HL-60 (cell line): ENCODE measurements around the gene MTO1.

Source experiments
- DNase-seq, 2 experiments: peaks; one replicate each; pipeline ENCODE4 v3.0.0-alpha.2; 2010 to 2020; ENCODE audit warnings: low read depth in 1 of 2, low spot score in 1 of 2
- H3K27ac ChIP-seq: fragments of 250-450 bp; sonication (Bioruptor Pico); replicated peaks from 2 replicates; pipeline ENCODE4 v1.5.1; 2020; ENCODE audit warnings: mild to moderate bottlenecking, moderate library complexity
- H3K27me3 ChIP-seq: fragments of 250-450 bp; sonication (Bioruptor Pico); 2 replicates; pipeline ENCODE4 v1.5.1; 2021; ENCODE audit warnings: mild to moderate bottlenecking, moderate library complexity; ENCODE audit not compliant: insufficient read depth, poor library complexity, severe bottlenecking
- H3K4me3 ChIP-seq: replicated peaks from 2 replicates; pipeline ENCODE4 v1.5.1; 2011; ENCODE audit warnings: mild to moderate bottlenecking, control low read depth, low read length; ENCODE audit not compliant: insufficient read depth
- GABPA ChIP-seq: IDR thresholded peaks from 2 replicates; pipeline ENCODE4 v1.6.1; 2012; ENCODE audit warnings: low read depth
- POLR2AphosphoS5 ChIP-seq: IDR thresholded peaks from 2 replicates; pipeline ENCODE4 v1.6.1; 2012; ENCODE audit warnings: low read depth
- SPI1 ChIP-seq: IDR thresholded peaks from 2 replicates; pipeline ENCODE4 v1.6.1; 2012; ENCODE audit warnings: low read depth, mild to moderate bottlenecking, borderline replicate concordance
- TF ChIP-seq, protein P1 (sequence below): IDR thresholded peaks from one replicate; pipeline ENCODE4 v1.5.1; 2011; ENCODE audit warnings: low read length, control low read depth, inconsistent platforms; ENCODE audit not compliant: insufficient read depth
- TF ChIP-seq, protein P2 (sequence below): IDR thresholded peaks from 2 replicates; pipeline ENCODE4 v1.6.1; 2012; ENCODE audit warnings: low read depth; ENCODE audit not compliant: insufficient replicate concordance

MTO1 gene

DNA sequence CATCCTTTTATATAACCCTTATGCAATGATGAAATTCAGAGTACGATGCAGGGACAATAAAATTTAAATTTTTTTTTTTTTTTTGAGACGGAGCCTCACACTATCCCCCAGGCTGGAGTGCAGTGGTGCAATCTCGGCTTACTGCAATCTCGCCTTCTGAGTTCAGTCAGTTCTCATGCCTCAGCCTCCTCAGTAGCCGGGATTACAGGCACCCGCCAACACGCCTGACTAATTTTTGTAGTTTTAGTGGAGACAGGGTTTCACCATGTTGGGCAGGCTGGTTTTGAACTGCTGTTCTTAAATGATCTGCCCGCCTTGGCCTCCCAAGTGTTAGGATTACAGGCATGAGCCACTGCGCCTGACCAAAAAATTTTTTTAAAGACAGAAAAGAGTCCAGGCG lies 15.2 kb downstream of the MTO1 start:
- no peak for TF ChIP-seq POLR2AphosphoS5
- TF ChIP-seq, protein P1, sequence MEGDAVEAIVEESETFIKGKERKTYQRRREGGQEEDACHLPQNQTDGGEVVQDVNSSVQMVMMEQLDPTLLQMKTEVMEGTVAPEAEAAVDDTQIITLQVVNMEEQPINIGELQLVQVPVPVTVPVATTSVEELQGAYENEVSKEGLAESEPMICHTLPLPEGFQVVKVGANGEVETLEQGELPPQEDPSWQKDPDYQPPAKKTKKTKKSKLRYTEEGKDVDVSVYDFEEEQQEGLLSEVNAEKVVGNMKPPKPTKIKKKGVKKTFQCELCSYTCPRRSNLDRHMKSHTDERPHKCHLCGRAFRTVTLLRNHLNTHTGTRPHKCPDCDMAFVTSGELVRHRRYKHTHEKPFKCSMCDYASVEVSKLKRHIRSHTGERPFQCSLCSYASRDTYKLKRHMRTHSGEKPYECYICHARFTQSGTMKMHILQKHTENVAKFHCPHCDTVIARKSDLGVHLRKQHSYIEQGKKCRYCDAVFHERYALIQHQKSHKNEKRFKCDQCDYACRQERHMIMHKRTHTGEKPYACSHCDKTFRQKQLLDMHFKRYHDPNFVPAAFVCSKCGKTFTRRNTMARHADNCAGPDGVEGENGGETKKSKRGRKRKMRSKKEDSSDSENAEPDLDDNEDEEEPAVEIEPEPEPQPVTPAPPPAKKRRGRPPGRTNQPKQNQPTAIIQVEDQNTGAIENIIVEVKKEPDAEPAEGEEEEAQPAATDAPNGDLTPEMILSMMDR, result no peak
- TF ChIP-seq GABPA, result no peak
- TF ChIP-seq, protein P2, sequence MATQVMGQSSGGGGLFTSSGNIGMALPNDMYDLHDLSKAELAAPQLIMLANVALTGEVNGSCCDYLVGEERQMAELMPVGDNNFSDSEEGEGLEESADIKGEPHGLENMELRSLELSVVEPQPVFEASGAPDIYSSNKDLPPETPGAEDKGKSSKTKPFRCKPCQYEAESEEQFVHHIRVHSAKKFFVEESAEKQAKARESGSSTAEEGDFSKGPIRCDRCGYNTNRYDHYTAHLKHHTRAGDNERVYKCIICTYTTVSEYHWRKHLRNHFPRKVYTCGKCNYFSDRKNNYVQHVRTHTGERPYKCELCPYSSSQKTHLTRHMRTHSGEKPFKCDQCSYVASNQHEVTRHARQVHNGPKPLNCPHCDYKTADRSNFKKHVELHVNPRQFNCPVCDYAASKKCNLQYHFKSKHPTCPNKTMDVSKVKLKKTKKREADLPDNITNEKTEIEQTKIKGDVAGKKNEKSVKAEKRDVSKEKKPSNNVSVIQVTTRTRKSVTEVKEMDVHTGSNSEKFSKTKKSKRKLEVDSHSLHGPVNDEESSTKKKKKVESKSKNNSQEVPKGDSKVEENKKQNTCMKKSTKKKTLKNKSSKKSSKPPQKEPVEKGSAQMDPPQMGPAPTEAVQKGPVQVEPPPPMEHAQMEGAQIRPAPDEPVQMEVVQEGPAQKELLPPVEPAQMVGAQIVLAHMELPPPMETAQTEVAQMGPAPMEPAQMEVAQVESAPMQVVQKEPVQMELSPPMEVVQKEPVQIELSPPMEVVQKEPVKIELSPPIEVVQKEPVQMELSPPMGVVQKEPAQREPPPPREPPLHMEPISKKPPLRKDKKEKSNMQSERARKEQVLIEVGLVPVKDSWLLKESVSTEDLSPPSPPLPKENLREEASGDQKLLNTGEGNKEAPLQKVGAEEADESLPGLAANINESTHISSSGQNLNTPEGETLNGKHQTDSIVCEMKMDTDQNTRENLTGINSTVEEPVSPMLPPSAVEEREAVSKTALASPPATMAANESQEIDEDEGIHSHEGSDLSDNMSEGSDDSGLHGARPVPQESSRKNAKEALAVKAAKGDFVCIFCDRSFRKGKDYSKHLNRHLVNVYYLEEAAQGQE, result no peak
- no peak for TF ChIP-seq SPI1
- Histone ChIP-seq H3K27me3 (no peaks in the 10 kb centered on the region), H3K4me3 (no peak overlapping the region)

DNA sequence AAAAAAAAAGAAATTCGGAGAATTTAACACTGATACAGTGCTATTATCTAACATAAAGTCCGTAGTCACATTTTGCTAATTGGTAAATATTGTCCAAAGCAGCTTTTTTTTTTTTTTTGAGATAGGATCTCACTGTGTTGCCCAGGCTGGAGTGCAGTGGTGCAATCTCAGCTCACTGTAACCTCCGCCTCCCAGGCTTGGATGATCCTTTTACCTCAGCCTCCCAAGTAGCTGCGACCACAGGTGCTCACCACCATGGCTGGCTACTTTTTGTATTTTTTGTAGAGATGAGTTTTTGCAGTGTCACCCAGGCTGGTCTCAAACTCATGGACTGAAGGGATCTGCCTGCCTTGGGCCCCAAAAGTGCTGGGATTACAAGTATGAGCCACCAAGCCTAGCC lies 15.9 kb downstream of the MTO1 start:
- DNase-seq, result no peak
- H3K27me3 ChIP-seq, result no peaks in the 10 kb centered on the region
- H3K27ac ChIP-seq, result no peak overlapping the region
- H3K4me3 ChIP-seq, result no peak overlapping the region
- TF ChIP-seq GABPA, result no peak
- TF ChIP-seq POLR2AphosphoS5, result no peak
- TF ChIP-seq SPI1, result no peak
- TF ChIP-seq, protein P2, result no peak
- TF ChIP-seq, protein P1, result no peak

More for the DNA sequence above, 15.2 kb downstream of the MTO1 start:
- no peak for DNase-seq
- H3K27ac ChIP-seq, result no peak overlapping the region

DNA sequence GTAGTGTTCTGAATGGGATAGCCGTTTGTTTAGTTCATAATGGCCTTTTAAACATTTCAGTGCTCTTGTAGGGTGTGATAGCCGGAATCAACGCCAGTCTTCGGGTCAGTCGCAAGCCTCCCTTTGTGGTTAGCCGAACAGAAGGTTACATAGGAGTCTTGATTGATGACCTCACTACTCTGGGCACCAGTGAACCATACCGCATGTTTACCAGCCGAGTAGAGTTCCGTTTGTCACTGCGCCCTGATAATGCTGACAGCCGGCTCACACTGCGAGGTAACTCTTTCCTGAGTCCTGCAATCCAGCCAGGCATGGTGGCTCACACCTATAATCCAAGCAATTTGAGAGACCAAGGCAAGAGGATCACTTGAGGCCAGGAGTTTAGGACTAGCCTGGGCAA lies 20.4 kb downstream of the MTO1 start:
- H3K27me3 ChIP-seq, result no peaks in the 10 kb centered on the region
- no peak for DNase-seq
- TF ChIP-seq, protein P1, result no peak
- TF ChIP-seq POLR2AphosphoS5 (no peak), SPI1 (no peak), GABPA (no peak)
- TF ChIP-seq, protein P2, result no peak
- no peak overlapping the region for H3K27ac ChIP-seq
- H3K4me3 ChIP-seq, result no peak overlapping the region
